Activated T-cell treated with anti-CD3 and anti-CD28 coated beads, Interleukin-2, amount 50 U/mL, for 72 hours (primary cell): ENCODE results near the gene TMEM186. TPM values are rescaled to one million over a fixed set of nuclear protein-coding genes. Genes with fewer than 3 reads are reported as not detected.

Experiments
- ATAC-seq, 2 donors: fragments of 150-1000 bp; cut with Tn5 transposase; replicated peaks in 1 of 2; 2 replicates each; pipeline ENCODE4 v1.10.0; 2021; ENCODE audit warnings: moderate library complexity in 2 of 2, mild to moderate bottlenecking in 1 of 2
- DNase-seq, 2 donors: peaks; one replicate each; pipeline ENCODE4 v3.0.0; 2021 to 2022; ENCODE audit warnings: mixed read lengths in 1 of 2
- H3K27ac Mint-ChIP-seq: one replicate; pipeline ENCODE4 v1.8.0; 2022; ENCODE audit warnings: mild to moderate bottlenecking, moderate library complexity, mixed read lengths
- H3K27me3 Mint-ChIP-seq: one replicate; pipeline ENCODE4 v1.8.0; 2022; ENCODE audit warnings: low read depth, mixed read lengths
- H3K36me3 Mint-ChIP-seq, 2 donors: one replicate each; pipeline ENCODE4 v1.8.0; 2022; ENCODE audit warnings: mixed read lengths in 2 of 2, mild to moderate bottlenecking in 1 of 2; ENCODE audit not compliant: insufficient read depth in 2 of 2
- H3K4me1 Mint-ChIP-seq: one replicate; pipeline ENCODE4 v1.8.0; 2022; ENCODE audit warnings: low read depth, mixed read lengths
- H3K4me3 Mint-ChIP-seq, 2 donors: one replicate each; pipeline ENCODE4 v1.8.0; 2022; ENCODE audit warnings: mild to moderate bottlenecking in 2 of 2, mixed read lengths in 2 of 2, moderate library complexity in 2 of 2
- H3K9me3 Mint-ChIP-seq, 2 donors: one replicate each; pipeline ENCODE4 v1.8.0; 2022; ENCODE audit warnings: mixed read lengths in 2 of 2
- total RNA-seq, 2 donors: library from RNA; stranded (reverse); gene quantifications; one replicate each; pipeline ENCODE4 v1.2.3, GENCODE V29; 2022

Gene TMEM186
- total RNA-seq, 2 donors from 2014 or later: 15.0 to 20.6 TPM

- peaks cover 7 to 22% of the 10 kb centered on the region in 2 donors for H3K36me3 Mint-ChIP-seq
- no peak for ATAC-seq
These were observed 28.9 kb upstream of the TMEM186 start for GRCh38 chr16:8826278-8826879.

GRCh38 chr16:8822403-8822802, 25.0 kb upstream of the TMEM186 start:
- H3K4me3 Mint-ChIP-seq: no peak overlapping the region
- H3K9me3 Mint-ChIP-seq: no peaks in the 10 kb centered on the region
- DNase-seq: no peak
- H3K36me3 Mint-ChIP-seq: peaks cover 8 to 22% of the 10 kb centered on the region in 2 donors
- H3K4me1 Mint-ChIP-seq: peaks cover 8% of the 10 kb centered on the region
- H3K27me3 Mint-ChIP-seq: no peaks in the 10 kb centered on the region
- no peak for ATAC-seq
- H3K27ac Mint-ChIP-seq: peak overlapping the region; percentile 86

More at GRCh38 chr16:8826278-8826879, 28.9 kb upstream of the TMEM186 start:
- Mint-ChIP-seq H3K27me3 (no peaks in the 10 kb centered on the region), H3K27ac (no peak overlapping the region), H3K9me3 (no peaks in the 10 kb centered on the region), H3K4me1 (peaks cover 13% of the 10 kb centered on the region), H3K4me3 (no peak overlapping the region)
- DNase-seq: no peak

GRCh38 chr16:8819411-8820034, 22.1 kb upstream of the TMEM186 start:
- Mint-ChIP-seq H3K27ac (peak overlapping the region; percentile 84), H3K36me3 (peaks cover 14 to 29% of the 10 kb centered on the region in 2 donors), H3K4me1 (peaks cover 21% of the 10 kb centered on the region), H3K27me3 (no peaks in the 10 kb centered on the region), H3K4me3 (no peak overlapping the region), H3K9me3 (no peaks in the 10 kb centered on the region)
- ATAC-seq (no peak), DNase-seq (no peak)

GRCh38 chr16:8818504-8819270, 21.2 kb upstream of the TMEM186 start:
- H3K4me1 Mint-ChIP-seq: peaks cover 29% of the 10 kb centered on the region
- no peaks in the 10 kb centered on the region for H3K9me3 Mint-ChIP-seq
- no peak for ATAC-seq
- no peaks in the 10 kb centered on the region for H3K27me3 Mint-ChIP-seq
- H3K36me3 Mint-ChIP-seq: peaks cover 14 to 33% of the 10 kb centered on the region in 2 donors
- no peak for DNase-seq
- H3K27ac Mint-ChIP-seq: no peak overlapping the region
- H3K4me3 Mint-ChIP-seq: no peak overlapping the region

DNA sequence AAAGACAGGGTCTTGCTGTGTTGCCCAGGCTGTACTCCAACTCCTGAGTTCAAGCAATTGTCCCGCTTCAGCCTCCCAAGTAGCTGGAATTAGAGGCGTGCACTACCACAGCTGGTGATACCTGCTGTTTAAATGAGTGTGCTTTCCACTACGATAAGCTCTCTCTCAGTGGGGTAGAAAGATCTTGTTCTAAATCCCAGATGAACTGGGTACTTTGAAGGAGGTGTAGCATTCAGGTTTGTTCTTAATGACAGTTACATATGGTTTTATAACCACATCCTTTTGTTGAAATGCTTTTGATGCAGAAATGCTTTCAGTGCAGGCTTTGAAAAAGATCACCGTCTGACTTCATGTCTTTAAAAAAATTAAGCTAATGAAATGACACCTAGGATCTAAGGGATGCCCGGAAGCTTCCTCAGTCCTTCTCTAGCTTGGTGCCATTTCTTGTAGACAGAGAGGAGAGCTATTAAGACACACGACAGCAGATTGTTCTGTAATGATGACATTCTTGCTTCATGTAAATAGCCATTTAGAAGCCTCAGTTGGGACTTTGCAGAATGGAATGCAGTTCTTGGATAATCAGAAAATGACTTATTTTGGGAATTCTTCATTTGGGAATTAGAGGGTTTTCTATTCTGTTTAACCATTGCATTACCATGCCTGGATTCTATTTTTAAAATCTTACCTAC, 19.7 kb upstream of the TMEM186 start:
- Mint-ChIP-seq H3K36me3 (peaks cover 17 to 34% of the 10 kb centered on the region in 2 donors), H3K27ac (peak overlapping the region; percentile 94)

DNA sequence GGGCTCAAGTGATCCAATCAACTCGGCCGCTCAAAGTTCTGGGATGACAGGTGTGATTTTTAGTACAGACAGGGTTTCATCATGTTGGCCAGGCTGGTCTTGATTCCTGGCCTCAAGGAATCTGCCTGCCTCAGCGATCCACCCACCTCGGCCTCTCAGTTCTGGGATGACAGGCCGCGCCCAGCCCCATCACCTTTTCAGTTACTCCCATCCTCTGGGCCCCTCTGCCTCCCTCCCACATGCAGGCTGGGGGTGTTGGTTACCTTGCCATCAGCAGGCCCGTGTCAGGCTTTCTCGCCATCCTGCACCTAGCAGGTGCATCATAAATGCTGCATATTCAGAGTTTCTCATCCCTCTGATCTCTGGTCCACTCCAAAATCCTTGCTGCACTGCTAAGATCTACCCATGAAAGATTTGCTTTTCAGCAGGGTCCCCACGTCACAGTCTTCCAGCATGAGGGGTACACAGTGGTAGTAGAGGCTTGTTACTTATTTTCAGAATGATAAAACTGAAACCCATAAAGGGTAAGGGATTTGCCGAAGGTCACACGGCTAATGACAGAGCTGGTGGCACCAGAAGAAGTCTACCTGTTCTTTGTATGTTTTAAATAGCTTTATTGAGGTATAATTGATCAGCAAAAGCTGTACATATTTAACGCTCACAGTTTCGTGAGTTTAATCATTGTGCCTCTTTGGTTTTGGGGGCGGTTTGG, 16.8 kb upstream of the TMEM186 start:
- H3K27me3 Mint-ChIP-seq: no peaks in the 10 kb centered on the region
- no peak overlapping the region for H3K4me3 Mint-ChIP-seq
- peak; percentile 54 for ATAC-seq
- H3K4me1 Mint-ChIP-seq: peaks cover 33% of the 10 kb centered on the region
- H3K9me3 Mint-ChIP-seq: no peaks in the 10 kb centered on the region
- DNase-seq: peak in 1 of 2 donors; percentile 10
- peak overlapping the region; percentile 71 for H3K27ac Mint-ChIP-seq
- peaks cover 18 to 37% of the 10 kb centered on the region in 2 donors for H3K36me3 Mint-ChIP-seq

More for the DNA sequence above, 19.7 kb upstream of the TMEM186 start:
- Mint-ChIP-seq H3K4me1 (peaks cover 33% of the 10 kb centered on the region), H3K4me3 (no peak overlapping the region), H3K27me3 (no peaks in the 10 kb centered on the region), H3K9me3 (no peaks in the 10 kb centered on the region)
- DNase-seq (no peak), ATAC-seq (peak; percentile 25 to 66)

DNA sequence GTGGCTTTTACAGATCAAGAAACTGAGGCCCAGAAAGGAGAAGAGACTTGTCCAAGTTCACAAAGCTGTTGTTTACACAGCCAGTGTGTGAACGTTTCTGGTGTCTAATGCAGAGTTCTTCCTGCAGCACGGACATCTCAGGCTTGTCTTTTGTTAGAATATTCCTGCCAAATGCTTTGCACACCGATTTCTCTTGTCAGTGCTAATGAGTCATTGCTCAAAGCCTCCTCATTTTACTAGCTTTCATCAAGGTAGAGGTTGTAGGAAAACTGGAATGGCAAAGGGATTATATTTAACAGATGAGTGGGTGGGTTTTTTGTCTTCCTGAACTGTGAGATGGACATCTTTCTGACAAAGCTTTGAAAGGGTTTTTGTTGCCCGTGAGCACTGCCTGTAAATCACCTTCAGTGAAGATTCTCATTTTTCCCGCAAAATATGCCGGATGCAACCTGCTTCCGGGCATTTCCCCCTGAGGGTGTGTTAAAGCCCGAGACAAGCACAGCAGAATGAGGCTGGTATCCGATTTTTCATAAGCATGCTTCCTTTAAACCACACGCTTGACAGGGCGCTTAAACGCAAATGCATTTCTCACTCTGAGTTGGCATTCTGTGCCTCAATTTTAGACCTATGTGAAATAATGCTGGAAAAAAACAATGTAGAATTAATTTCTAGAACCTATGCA, 14.9 kb upstream of the TMEM186 start:
- ATAC-seq (no peak), DNase-seq (no peak)
- Mint-ChIP-seq H3K4me3 (no peak overlapping the region), H3K27me3 (no peaks in the 10 kb centered on the region), H3K36me3 (peaks cover 17 to 41% of the 10 kb centered on the region in 2 donors), H3K9me3 (no peaks in the 10 kb centered on the region), H3K4me1 (peaks cover 26% of the 10 kb centered on the region), H3K27ac (no peak overlapping the region)

DNA sequence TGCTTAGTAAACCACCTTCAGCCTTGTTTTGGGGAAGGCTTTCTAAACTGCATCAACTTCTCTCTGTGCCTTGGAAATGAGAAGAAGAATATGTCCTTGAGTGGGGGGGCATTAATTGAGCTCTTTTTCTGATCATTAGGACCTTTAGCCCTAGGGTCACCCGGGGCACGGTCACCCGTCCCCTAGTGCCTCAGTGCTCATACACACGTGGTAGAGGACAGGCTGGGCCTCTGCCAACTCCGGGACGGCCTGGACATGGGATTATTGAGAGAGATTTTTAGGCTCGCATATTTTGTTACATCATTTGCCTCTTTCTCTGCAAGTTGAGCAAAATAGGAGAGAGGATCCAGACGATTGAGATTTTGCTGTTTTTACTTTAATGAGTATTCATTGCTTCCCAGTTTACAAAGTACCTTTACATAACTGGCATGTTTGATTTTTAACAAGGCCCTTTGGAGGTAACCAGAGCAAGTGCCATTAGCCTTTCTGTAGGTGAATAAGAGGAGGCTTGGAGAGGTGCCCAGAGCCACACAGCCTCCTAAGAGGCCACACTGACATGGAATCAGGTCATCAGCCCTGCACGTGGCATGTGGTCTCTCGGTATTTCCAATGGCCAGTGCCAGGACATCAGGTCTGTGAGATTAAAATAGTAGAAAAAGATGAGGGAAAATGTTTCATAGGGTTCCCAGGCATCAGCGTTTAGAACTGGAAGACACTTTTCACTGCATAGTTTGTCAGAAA, 11.3 kb upstream of the TMEM186 start:
- DNase-seq (no peak), ATAC-seq (no peak)
- H3K27ac Mint-ChIP-seq: no peak overlapping the region
- H3K4me3 Mint-ChIP-seq: no peak overlapping the region
- no peaks in the 10 kb centered on the region for H3K27me3 Mint-ChIP-seq
- no peaks in the 10 kb centered on the region for H3K9me3 Mint-ChIP-seq
- peaks cover 5% of the 10 kb centered on the region for H3K4me1 Mint-ChIP-seq
- peaks cover 10 to 44% of the 10 kb centered on the region in 2 donors for H3K36me3 Mint-ChIP-seq

GRCh38 chr16:8808009-8808408, 10.6 kb upstream of the TMEM186 start:
- H3K27me3 Mint-ChIP-seq: no peaks in the 10 kb centered on the region
- peaks cover 11 to 42% of the 10 kb centered on the region in 2 donors for H3K36me3 Mint-ChIP-seq
- H3K4me3 Mint-ChIP-seq: no peak overlapping the region
- H3K27ac Mint-ChIP-seq: peak overlapping the region; percentile 70
- DNase-seq: no peak
- ATAC-seq: no peak
- no peaks in the 10 kb centered on the region for H3K9me3 Mint-ChIP-seq
- no peaks in the 10 kb centered on the region for H3K4me1 Mint-ChIP-seq

- ATAC-seq (no peak), DNase-seq (no peak)
- Mint-ChIP-seq H3K27me3 (no peaks in the 10 kb centered on the region), H3K4me1 (no peaks in the 10 kb centered on the region), H3K4me3 (no peak overlapping the region), H3K27ac (no peak overlapping the region), H3K9me3 (no peaks in the 10 kb centered on the region), H3K36me3 (peaks cover 12 to 46% of the 10 kb centered on the region in 2 donors)
These were observed 9.8 kb upstream of the TMEM186 start for GRCh38 chr16:8807189-8807588.

GRCh38 chr16:8806272-8806983, 9.0 kb upstream of the TMEM186 start:
- Mint-ChIP-seq H3K27ac (no peak overlapping the region), H3K4me1 (peaks cover under 1% of the 10 kb centered on the region), H3K9me3 (no peaks in the 10 kb centered on the region), H3K4me3 (no peak overlapping the region), H3K36me3 (peaks cover 10 to 47% of the 10 kb centered on the region in 2 donors), H3K27me3 (no peaks in the 10 kb centered on the region)
- DNase-seq (no peak), ATAC-seq (no peak)
